ENCODE results near the gene PHF3. TPM values are rescaled to one million over a fixed set of nuclear protein-coding genes. Genes with fewer than 3 reads are reported as not detected.

PHF3 gene
- polyA plus RNA-seq, 2 of the 4 experiments (the other 2 are of a cell fraction) = 13.9 to 28.4 TPM

DNA sequence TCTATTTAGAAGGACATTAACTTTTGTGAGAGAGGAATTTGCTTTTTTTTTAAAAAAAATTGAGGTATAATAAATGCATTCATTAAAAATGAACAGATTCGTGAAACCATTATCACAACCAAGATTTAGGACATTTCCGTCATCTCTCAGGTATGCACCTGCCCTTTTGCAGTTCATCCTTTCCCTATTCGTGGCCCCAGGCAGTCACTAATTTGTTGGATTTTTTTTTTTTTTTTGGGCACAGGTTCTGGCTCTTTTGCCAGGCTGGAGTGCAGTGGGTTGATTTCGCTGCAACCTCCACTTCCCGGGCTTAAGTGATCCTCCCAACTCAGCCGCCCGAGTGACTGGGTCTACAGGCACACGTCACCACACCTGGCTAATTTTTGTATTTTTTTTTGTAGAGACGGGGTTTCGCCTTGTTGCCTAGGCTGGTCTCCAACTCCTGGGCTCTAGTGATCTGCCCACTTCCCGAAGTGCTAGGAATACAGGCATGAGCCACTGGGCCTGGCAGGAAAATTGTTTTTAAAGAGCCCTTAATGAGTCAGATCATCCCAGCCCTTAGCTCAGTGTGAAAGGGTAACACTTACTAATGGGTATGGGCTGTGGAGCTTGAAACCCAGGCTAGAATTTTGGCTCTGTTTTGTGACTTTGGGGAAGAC lies 9.2 kb downstream of the PHF3 start:
- DNase-seq (ENCODE audit: low read depth in 1 of 2, low spot score in 1 of 2) = no peak
- no peak overlapping the region for H3K27ac ChIP-seq
- H3K4me3 ChIP-seq = no peak overlapping the region
- ATAC-seq = no peak; a peak in 1 of 6 replicates
- CTCF ChIA-PET = interaction anchor here (0.8 kb wide), 1 partner anchor 10 kb away, joined by 3 read pairs; no protein-coding TSS in a partner anchor
- no peaks in the 10 kb centered on the region for H3K9me3 ChIP-seq
- H3K4me1 ChIP-seq = peaks cover 41% of the 10 kb centered on the region
- POLR2A ChIA-PET = no interaction called here
- no peak for FAIRE-seq
- 87% methylated on average over 11 of the region's 11 CpGs for WGBS (ENCODE audit: missing lambda C conversion rate)
- no peak for TF ChIP-seq RAD21 (conservative IDR thresholded peaks at IDR 0.05 in 1 of 2, IDR thresholded peaks at IDR 0.05 in 1 of 2)
- H3K4me2 ChIP-seq = no peak overlapping the region

DNA sequence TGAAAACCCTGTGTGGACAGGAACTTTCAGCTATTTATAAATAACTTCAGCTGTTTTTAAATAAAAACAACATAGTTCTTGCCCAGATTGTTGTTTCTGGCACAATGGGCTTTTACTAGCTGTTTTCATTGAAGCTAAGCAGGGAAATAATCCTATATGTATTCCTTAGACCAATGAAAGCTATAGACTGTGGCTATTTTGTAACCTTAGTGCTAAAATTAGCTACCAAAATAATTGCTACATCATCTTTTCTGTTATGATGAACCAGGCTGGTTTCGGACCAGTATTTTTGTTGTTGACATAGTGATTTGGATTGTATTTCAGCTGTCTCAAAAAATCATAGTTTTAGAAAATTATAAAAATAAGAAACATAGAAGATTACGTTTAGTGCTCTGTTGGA lies 13.7 kb downstream of the PHF3 start:
- TF ChIP-seq EP300 (IDR thresholded peaks at IDR 0.05) (no peak), TFCP2L1 (CRISPR knock-in tag; IDR thresholded peaks at IDR 0.05) (no peak), CHD4 (IDR thresholded peaks at IDR 0.05; ENCODE audit: borderline replicate concordance) (no peak), RNF2 (IDR thresholded peaks at IDR 0.05; ENCODE audit: borderline replicate concordance, low read depth) (no peak), CEBPB (IDR thresholded peaks at IDR 0.05) (no peak), SREBF2 (IDR thresholded peaks at IDR 0.05) (no peak), RAD21 (conservative IDR thresholded peaks at IDR 0.05 in 1 of 2, IDR thresholded peaks at IDR 0.05 in 1 of 2) (no peak), ZNF302 (CRISPR knock-in tag; IDR thresholded peaks at IDR 0.05) (no peak), HDAC2 (IDR thresholded peaks at IDR 0.05) (no peak), SMC3 (IDR thresholded peaks at IDR 0.05) (no peak), POLR2AphosphoS2 (conservative IDR thresholded peaks at IDR 0.05; ENCODE audit: low read length) (no peak), MAFK (IDR thresholded peaks at IDR 0.05; ENCODE audit: partially characterized antibody) (no peak)
- TF ChIP-seq, protein P1, sequence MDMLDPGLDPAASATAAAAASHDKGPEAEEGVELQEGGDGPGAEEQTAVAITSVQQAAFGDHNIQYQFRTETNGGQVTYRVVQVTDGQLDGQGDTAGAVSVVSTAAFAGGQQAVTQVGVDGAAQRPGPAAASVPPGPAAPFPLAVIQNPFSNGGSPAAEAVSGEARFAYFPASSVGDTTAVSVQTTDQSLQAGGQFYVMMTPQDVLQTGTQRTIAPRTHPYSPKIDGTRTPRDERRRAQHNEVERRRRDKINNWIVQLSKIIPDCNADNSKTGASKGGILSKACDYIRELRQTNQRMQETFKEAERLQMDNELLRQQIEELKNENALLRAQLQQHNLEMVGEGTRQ (IDR thresholded peaks at IDR 0.05) = no peak
- TF ChIP-seq, protein P2, sequence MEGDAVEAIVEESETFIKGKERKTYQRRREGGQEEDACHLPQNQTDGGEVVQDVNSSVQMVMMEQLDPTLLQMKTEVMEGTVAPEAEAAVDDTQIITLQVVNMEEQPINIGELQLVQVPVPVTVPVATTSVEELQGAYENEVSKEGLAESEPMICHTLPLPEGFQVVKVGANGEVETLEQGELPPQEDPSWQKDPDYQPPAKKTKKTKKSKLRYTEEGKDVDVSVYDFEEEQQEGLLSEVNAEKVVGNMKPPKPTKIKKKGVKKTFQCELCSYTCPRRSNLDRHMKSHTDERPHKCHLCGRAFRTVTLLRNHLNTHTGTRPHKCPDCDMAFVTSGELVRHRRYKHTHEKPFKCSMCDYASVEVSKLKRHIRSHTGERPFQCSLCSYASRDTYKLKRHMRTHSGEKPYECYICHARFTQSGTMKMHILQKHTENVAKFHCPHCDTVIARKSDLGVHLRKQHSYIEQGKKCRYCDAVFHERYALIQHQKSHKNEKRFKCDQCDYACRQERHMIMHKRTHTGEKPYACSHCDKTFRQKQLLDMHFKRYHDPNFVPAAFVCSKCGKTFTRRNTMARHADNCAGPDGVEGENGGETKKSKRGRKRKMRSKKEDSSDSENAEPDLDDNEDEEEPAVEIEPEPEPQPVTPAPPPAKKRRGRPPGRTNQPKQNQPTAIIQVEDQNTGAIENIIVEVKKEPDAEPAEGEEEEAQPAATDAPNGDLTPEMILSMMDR (IDR thresholded peaks at IDR 0.05) = no peak
- TF ChIP-seq, protein P3, sequence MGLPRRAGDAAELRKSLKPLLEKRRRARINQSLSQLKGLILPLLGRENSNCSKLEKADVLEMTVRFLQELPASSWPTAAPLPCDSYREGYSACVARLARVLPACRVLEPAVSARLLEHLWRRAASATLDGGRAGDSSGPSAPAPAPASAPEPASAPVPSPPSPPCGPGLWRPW (IDR thresholded peaks at IDR 0.05) = no peak
- TF ChIP-seq, protein P4, sequence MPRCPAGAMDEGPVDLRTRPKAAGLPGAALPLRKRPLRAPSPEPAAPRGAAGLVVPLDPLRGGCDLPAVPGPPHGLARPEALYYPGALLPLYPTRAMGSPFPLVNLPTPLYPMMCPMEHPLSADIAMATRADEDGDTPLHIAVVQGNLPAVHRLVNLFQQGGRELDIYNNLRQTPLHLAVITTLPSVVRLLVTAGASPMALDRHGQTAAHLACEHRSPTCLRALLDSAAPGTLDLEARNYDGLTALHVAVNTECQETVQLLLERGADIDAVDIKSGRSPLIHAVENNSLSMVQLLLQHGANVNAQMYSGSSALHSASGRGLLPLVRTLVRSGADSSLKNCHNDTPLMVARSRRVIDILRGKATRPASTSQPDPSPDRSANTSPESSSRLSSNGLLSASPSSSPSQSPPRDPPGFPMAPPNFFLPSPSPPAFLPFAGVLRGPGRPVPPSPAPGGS (IDR thresholded peaks at IDR 0.05) = no peak
- Histone ChIP-seq H3K27ac (no peak overlapping the region), H3K4me2 (peak overlapping the region; percentile 34), H3K4me1 (peaks cover 22% of the 10 kb centered on the region), H3K9me3 (peaks cover 8% of the 10 kb centered on the region; the same call in 1 of the 3 replicates), H3K4me3 (no peak overlapping the region)
- CTCF ChIA-PET = no interaction called here
- WGBS (ENCODE audit: missing lambda C conversion rate) = 78% methylated on average over 2 of the region's 2 CpGs
- FAIRE-seq = no peak
- POLR2A ChIA-PET = no interaction called here
- DNase-seq (ENCODE audit: low read depth in 1 of 2, low spot score in 1 of 2) = no peak
- no peak for ATAC-seq

DNA sequence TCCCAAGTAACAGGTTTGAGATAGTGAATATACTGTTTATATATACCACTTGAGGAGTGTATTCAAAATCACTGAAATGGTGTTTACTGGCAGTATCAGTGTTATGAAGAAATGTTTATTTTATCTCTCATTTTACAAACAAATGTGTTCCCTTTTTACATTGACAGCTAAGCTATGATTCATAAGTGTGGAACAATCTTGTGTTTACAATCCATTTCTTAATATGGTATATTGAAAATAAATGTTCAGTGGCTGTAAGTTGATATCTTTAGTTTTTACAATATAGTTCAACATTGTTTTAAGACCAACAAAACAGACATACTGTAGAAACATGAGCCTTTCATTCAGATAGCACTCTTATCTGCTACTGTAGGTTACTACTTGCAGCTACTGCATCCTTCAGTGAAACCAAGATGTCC lies 14.3 kb downstream of the PHF3 start:
- no peak overlapping the region for H3K27ac ChIP-seq
- DNase-seq (ENCODE audit: low read depth in 1 of 2, low spot score in 1 of 2) = no peak

More for the DNA sequence above, 14.3 kb downstream of the PHF3 start:
- ChIA-PET POLR2A (no interaction called here), CTCF (no interaction called here)
- no peak for ATAC-seq
- TF ChIP-seq POLR2A (IDR thresholded peaks at IDR 0.05; ENCODE audit: low read length) = no peak
- TF ChIP-seq FOSL2 (IDR thresholded peaks at IDR 0.05) = no peak
- TF ChIP-seq FOSL2 (CRISPR knock-in tag; IDR thresholded peaks at IDR 0.05) = peak; percentile 17; the same call in 1 of the 2 replicates
- H3K4me3 ChIP-seq = no peak overlapping the region
- peaks cover 8% of the 10 kb centered on the region; the same call in 1 of the 3 replicates for H3K9me3 ChIP-seq
- H3K4me2 ChIP-seq = peak overlapping the region; percentile 34; the same call in 2 of the 3 replicates
- no peak for FAIRE-seq
- peaks cover 21% of the 10 kb centered on the region for H3K4me1 ChIP-seq
